Suppressor macrophage (primary cell): ENCODE data around the gene CAMK2D.

ENCODE experiments used
- DNase-seq, 4 experiments: peaks; one replicate each; pipeline ENCODE4 v3.0.0-alpha.2; 2020 to 2022

The CAMK2D gene

DNA sequence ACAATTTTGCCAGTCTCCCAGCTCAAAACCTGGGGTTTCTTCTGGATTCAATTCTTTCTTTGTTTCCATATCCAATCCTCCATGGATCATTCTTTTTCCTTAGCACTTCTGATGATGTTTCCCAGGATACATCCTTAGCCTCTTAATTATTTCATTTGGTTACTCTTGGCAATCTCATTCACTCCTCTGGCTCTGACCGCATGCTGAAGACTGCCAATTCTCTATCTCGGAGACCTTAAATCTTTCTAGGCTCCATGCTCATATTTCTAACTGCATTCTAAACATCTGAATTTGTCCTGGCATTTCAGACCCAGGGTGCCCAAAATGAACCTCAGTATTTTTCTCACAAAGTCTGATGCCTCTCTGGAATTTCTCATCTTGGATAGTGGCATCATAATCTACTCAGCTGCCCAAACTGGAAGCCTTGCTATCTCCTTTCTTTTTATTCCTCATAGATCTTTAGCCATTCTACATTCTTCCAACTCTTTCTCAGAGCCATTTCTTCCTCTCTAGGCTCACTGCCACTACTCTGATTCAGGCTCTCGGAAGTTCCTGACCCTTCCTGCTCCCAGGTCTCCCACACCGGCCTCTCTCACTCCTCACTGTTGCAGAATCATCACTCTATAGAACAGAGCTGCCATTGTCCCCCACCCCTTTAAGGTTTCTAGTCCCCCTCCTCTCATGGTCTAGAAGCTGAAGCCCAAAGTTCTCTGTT is 290.2 kb downstream of the CAMK2D start:
- DNase-seq: no peak

DNA sequence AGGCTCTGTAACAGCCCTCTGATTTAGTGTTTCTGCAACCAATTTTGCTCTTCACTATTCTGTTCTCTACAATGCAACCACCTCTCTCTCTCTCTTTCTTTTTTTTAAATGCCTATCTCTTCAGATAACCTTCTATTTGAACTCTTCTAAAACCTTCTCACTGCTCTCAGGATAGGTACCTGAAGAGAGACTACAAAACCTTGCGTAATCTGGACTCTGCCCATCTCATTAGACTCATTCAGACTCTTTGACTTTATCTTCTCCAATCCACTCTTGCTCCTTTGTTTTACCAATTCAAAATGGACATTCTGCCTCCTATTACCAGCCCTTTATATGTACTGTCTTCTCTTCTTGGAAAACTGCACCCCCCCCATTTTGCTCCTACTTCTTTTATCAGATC is 291.6 kb downstream of the CAMK2D start:
- DNase-seq: no peak

DNA sequence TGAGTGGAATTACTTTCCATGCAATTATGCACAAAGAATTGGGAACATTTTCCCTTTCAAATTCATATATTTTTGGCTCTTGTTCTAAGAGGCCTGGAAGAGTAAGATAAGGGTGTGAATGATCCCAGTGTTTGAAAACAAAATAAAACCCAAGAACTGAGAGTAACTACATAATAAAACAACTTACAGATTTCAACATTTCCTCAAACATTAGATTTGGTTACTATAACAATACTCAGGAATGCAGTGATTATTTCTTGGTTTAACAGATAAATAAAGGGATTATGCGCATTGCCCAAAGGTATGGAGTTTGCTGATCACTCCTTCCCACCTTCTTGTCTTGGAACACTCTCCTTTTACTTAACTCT is 292.5 kb downstream of the CAMK2D start:
- no peak for DNase-seq

DNA sequence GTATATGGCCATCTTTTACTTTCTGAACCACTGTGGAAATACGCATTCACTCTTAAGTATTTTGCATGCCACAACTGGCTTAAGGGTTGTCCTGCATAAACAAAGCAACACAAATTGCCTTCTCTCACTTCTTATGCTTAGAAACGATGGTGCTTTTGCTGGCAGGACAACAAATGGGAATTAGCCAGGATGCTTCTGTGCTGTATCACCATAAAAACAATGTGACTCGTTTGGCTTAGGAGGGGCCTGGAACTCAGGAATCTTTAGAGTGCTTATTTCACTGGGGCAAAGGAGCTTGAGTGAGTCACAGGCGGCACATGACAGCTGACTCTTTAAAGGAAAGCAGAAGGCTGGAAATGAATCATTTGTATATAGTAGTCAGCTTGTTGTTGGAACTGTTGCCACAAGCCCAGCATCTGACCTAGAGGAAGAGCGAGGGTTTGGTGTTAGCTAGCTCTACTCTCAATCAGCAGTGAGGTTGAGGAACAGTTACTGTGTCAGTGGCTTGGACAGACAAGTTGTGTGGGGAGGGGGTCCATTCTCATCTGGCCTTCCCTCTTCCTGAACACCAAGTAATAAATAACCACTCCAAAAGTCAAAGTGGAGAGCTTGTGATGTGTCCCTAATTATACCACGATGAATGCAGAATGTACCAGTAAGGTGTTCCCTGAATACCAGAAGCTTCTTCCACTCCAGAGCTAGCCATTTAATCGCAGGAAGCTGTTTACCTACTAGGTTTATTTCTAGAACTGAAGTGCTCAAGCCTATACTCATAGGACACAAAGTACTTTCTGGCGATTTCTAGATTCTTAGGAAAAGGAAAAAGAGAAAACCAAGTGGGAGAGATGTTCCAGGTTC is 293.1 kb downstream of the CAMK2D start:
- DNase-seq: peak; percentile 81 to 95 (median 88)

DNA sequence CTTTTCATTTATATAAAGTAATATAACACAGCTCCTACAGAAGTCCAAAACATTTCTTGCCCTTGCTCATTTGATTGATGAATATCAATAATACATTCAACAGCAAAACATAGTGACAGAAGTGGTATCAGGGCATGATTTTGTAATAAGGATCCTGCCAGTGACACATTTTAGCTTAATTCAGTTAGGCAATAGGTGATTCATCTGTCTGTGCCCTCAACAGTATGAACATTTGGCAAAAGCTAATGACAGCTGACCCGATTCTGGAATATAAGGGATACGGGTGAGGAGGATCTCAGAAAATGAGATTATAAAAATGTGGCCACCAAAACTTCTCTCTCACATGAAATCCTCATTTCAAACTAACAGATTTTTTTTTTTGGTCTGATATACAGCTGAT is 294.0 kb downstream of the CAMK2D start:
- peak; percentile 40 to 87 (median 70) for DNase-seq

DNA sequence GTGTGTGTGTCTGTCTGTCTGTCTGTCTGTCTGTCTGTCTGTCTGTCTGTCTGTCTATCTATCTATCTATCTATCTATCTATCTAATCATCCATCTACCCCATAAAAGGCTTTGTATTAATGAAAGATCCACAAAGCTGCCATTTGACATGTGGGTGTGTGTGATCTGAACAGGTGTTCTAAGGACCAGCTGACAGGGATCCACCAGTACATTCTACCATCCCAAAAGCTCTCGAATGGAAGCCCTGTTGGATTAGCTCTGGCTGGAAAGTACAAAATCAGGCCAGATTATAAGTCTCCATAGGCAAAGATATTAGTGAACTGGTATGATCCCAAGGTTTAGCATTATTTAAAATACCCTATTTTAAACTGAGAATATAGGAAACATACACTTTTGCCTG is 299.3 kb downstream of the CAMK2D start:
- DNase-seq: no peak

DNA sequence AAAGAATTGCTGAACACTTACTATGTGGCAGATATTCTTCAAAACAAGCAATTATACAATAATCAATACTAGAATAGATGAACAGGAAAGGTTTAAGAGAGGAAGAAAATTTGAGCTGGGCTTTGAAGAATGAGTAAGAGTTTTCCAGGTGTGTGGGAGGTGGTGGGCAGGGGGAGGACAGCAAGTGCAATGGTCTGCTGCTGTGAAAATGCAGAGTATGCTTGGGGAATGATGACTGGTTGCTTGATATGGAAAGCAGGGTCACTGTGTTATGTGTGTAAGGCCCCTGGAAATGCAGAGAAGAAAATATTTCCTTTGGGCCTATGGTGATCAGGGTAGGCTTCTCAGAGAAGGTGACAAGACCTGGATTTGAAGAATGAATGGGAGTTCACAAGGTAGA is 300.3 kb downstream of the CAMK2D start:
- no peak for DNase-seq

DNA sequence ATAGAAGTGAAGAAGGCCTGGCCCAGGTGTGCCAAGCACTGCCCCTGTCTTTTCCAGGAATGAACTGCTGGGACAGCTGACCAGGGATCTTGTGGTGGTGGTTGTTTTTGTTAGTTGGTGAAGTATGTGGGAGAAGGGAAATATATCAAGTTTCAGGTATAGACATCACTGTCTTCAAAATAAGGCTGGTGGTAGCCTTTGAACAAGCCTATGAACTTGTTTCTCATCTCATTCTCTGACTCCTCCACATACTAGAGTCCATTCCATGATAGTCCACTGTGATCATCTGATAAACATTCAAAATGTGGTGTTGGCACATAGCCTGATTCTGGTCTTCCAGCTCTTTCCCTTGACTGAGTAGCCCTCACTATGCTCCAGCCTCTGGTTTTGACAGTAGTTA is 303.7 kb downstream of the CAMK2D start:
- no peak for DNase-seq

DNA sequence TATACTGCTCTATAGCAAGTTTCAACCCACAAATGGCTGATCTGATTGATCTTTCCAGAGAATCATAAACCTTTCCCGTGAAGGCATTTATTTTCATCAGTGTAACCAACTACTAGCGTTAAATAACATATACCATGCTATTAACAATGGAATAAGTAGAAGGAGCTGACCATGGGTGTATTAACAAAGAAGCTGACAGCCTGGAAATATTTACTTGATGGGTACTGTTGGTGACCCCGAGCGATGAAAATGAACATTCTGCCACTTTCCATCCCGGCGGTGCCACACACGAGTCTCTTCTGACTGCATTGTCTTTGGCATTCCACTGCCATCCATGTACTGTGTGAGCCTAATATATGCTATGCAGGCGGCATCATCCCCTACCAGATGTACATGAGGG is 304.4 kb downstream of the CAMK2D start:
- DNase-seq: no peak

DNA sequence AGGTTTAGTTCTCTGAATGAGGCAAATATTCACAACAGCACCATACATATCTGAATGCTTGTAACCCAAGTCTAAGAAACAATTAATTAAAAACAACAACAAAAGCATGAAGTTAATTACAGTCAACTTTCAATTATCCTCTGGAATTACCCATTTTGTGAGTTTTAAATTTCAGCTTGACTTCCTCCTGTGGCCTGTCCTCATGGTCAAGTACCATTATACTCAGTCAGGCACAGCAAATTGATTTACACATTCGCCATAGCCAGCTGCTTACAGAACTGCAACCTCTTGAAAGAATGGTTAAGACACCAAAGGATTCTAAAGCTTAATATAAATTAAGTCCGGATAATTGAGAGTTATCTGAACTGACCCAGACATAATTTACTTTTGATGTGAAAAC is 306.5 kb downstream of the CAMK2D start:
- no peak for DNase-seq

DNA sequence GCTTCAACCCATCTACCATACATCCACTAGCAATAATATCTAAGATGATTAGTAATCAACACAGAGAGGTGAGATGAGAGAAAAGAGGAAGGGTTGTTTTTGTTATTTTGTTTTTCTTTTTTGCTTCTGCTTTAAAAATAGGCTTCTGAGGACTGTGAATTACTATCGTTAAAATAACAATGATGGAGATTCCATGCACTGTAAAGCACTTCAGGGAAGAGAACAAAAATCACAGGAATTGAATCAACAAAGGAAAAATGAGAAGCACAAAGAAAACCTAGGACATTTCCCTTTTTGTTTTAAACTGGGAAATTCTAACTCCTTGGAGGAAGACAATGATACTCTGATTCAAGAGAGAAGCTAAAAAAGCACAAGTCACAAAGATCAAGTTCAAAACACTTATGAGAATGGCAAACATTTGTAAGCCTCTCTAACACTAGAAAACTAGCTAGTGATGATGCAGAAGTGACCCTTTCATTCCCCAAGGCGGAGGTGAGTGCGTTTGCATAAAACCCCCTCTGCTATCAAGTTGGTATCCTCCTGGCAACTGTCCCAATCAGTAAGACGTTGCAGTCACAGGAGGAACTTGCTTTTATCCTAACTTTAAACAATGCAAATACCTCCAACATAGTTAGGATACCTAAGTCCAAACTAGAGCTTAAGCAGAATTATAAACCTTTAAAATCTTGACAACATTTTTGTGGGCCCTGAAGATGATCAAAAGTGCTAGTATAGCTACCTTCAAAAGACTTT is 308.5 kb downstream of the CAMK2D start:
- peak; percentile 21 to 39 (median 28) for DNase-seq

DNA sequence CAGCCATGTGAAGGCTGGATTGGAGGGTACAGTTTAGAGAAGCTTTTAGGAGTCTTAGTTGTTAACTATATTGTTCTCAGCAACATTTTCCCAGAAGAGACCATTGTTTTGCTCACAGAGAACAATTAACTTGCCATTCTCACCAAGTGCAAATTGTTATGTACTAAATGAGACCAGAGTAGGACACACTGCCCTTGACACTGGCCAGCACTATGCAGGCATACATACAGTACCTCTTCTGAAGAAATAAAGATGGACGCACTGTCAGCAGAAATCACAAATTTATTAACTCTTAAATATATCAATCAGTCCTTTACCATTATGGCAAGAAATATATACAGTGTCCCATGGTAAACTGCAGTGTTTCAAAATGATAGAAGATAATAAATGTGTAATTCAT is 309.4 kb downstream of the CAMK2D start:
- DNase-seq: no peak

DNA sequence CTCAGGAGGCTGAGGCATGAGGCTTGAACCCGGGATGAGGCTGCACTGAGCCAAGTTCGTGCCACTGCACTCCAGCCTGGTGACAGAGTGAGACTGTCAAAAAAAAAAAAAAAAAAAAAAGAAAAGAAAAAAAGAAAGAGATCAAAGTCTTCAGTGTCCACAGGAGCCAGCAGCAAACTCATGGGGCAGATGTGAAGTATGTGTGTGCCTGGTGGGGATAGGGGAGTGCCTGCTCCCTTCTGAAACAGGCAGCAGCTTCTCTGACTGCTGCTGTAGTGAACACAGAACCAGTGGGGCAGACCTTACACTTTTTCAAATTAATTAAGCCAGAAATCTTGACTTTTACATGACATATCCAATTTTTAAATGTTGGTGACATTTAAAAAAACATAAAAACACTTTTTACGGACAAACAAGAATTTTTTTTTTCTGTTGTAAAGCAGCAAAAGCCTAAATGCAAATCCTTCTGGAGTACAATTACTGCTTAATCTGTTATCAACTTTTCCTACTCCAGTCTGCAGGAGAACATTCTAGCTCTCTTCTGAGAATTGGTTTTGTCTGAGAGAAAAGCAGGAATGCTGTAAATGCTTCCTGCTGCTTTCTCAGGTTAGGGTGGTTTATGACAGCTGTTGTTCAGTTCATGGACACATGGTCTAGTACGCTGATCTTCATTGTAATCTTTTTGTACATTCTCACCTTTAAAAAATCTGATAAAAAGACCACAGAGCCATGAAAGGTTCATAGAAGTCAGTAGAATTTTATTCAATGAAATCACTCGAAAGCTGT is 311.1 kb downstream of the CAMK2D start:
- DNase-seq: no peak

DNA sequence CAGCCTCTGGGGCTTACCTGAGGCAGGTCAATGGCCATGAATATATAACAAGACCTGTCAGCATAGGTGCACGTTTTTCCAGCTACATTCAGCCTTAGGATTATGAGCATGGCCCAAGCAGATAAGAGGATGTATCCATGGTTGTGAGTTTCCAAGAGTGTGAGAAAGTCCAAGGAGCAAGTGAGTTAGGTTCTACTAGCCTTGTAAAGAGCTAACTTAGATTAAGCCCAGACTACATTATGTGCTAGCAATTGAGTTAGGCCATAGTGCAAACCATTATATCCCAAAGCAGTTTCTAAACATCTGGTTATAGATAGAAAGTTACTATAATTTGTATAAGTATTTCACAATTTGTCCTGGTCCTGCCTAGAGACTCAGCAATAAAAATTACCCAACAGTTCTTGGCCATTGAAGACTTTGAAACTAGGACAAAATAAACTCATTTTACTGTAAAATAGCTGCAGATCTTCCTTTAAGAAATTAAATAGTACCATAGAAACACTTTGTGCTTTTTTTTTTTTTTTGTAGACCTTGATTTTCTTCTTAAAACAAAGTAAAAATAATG is 312.0 kb downstream of the CAMK2D start:
- DNase-seq: no peak

DNA sequence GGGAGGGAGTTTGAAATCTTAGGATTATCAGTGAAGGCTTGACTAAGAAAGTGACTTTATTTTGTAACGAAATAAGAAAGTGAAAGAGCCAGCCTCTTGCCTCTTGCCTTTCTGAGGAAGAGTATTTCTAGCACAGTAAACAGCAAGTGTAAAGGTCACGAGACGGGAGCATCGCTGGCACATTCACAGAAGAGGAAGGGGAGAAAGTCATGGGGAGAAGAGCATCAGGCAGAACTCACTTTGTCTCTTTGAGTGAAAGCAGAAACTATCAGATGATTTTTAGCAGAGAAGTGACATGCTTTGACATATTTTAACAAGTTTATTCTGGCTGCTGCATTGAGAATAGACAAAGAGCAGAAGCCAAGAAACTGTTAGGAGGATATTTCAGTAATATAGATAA is 313.8 kb downstream of the CAMK2D start:
- DNase-seq: peak; percentile 52 to 75 (median 64)

DNA sequence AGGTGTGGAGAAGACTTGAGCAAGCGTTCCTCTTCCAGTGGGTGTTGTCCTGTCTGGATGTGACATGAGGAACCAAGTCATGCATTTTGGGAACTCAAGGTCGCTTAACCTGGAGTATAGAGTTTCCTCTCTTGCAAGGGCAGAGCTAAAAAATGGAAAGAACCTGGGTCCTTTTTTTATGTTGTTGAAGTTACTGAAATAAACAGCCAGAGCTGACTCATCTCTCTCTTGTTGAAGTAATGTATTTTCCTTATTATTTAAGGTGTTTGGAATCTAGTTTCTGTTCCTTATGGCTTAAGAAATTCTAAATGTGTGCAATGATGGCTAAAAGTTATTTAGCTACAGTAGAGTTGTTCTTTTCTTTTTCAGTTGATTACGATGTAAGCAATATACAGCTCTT is 314.5 kb downstream of the CAMK2D start:
- peak in 1 of 4 experiments; percentile 14 for DNase-seq

DNA sequence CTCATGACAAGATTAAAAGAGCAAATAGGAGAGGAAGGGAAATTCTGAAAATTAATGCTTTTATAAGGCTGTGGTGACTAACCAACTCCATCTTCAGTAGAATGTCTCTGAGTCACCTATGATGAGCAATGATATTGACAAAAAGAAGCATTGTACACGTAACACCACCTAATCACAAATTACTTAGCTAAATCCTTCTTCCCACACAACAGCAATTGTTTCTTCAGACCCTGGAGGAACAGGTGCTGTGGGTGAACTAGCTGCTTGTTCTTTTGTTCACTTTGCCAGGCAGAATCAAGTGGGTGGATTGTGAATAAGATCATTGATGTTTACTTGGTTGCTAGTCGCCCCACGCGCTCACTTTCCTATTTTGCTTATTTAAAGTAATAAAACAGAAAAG is 315.5 kb downstream of the CAMK2D start:
- DNase-seq: peak in 2 of 4 experiments; percentile 29 to 47

DNA sequence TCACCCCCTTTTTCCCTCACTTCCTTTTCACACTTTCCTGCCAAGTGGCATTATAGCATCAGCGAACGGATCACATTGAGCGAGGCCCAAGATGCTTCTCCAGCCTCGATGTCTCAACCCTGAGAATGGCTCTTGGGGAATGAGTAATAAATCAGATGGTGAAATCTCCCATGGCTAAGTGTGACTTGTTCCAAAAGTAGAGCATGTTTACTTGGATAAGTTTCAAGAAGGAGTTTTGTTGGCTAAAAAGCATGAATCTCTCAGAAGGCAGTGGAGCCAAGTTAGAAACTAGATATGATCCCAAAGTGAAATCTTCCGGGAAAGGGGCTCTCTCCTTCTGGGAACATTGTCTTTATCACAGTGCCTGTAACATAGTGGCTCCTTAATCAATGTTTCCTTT is 316.3 kb downstream of the CAMK2D start:
- DNase-seq: peak; percentile 4 to 45 (median 36)

DNA sequence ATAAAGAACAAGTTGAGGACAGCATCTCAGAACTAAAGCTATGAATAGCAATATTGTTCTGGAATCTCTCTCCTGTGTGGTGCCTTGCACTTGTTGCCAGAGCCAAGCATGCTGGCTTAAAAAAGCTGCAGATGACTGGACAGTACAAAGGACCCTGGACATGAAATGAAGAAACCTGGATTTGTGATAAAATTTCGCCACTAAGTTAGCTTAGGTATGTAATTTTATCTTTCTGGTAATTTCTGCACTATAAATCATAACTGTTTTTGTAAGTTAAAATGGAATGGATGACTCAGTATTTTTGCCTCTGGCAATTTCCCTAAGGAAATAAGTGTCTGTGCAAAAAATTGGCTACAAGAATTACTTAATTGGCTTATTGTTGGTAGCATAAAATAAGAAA is 317.2 kb downstream of the CAMK2D start:
- DNase-seq: no peak

DNA sequence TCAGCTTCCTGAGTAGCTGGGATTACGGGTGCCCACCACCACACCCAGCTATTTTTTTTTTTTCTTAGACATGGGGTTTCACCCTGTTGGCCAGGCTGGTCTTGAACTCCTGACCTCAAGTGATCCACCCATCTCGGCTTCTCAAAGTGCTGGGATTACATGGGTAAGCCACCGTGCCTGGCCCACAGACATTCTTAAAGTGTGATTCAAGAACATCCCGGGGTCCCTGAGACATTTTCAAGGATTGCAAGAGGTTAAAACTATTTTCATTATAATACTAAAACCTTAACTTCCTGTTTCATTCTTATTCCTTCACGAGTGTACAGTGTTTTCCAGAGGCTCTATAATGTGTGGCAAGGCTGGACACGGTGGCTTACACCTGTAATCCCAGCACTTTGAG is 318.7 kb downstream of the CAMK2D start:
- DNase-seq: no peak

DNA sequence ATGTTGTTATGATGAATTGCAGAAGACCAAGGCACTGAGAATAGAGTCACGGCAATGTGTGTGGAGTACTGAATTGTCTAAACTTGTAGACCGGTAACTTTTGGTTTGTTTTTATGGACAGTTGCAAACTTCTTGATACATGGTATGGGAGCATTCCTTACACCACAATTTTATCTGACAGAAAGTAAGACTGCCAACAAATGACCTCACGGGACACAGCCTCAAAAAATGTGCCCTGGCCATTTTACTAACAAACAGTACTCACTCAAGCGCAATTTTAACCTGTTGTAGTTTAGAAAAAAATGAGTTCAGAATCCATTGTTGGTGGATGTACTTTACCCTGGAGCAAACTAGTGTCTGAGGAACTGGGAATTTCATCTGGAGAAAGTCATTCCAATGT is 321.2 kb downstream of the CAMK2D start:
- no peak for DNase-seq

DNA sequence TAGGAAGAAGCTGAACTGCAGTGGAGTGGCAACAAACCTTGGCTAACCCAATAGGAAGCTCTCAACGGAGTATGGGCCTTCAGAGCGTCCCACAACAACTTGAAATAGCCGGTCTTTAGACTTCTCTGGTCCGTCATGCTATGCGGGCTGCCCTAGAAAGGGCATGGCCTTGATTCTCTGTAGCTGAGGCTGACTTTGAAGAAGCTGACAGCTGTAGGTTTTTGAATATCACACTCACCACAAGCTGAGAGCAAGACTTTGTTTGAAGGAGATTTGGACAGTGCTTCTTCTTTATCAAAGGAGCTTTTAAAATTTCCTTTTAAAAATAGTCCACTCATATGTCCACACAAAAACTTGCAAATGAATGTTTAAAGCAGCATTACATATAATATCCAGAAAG is 322.9 kb downstream of the CAMK2D start:
- no peak for DNase-seq
